ENCODE measurements around the gene COL15A1.
A peak's percentile ranks its signal among the peaks of the same experiment; 100 is the strongest.

COL15A1 gene

DNA sequence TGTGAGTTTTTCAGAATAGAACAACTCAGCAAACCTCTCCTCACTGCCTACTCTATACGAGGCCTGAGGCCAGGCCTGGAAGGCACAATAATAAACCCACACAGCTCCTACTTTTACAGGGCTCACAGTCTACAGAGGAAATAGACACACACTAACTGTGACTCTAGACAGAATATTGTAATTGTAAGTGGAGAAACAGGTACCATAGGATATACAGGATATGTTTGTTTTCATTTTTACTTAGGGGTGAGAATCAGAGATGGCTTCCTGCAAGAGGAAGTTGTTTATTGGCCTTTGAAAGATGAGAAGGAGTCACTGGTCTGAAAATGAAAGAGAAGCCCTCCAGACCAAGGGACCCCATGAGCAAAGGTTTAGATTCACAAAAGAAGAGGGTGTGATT lies 125.4 kb downstream of the COL15A1 start:
- DNase-seq (ENCODE audit: low read depth): peak; percentile 32
- H3K4me3 ChIP-seq (ENCODE audit: low read depth, low read length): no peak overlapping the region
- TF ChIP-seq, protein P1, sequence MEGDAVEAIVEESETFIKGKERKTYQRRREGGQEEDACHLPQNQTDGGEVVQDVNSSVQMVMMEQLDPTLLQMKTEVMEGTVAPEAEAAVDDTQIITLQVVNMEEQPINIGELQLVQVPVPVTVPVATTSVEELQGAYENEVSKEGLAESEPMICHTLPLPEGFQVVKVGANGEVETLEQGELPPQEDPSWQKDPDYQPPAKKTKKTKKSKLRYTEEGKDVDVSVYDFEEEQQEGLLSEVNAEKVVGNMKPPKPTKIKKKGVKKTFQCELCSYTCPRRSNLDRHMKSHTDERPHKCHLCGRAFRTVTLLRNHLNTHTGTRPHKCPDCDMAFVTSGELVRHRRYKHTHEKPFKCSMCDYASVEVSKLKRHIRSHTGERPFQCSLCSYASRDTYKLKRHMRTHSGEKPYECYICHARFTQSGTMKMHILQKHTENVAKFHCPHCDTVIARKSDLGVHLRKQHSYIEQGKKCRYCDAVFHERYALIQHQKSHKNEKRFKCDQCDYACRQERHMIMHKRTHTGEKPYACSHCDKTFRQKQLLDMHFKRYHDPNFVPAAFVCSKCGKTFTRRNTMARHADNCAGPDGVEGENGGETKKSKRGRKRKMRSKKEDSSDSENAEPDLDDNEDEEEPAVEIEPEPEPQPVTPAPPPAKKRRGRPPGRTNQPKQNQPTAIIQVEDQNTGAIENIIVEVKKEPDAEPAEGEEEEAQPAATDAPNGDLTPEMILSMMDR (IDR thresholded peaks at IDR 0.05; ENCODE audit: insufficient read depth, low read depth, low read length, missing control alignments): no peak

DNA sequence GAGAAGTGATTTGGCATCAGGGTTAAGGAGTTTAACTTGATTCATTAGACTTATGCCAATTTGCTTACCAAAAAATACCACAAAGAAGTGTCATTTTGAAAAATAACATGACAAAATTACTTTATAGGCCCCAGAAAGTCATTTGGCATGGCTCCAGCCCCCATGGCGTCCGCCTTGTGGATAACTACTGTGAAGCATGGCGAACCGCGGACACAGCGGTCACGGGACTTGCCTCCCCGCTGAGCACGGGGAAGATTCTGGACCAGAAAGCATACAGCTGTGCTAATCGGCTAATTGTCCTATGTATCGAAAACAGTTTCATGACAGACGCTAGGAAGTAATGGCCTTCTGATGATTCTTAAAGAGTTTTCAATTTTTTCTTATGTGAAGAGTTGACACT lies 125.8 kb downstream of the COL15A1 start:
- H3K4me3 ChIP-seq (ENCODE audit: low read depth, low read length): no peak overlapping the region
- DNase-seq (ENCODE audit: low read depth): no peak
- TF ChIP-seq, protein P1 (IDR thresholded peaks at IDR 0.05; ENCODE audit: insufficient read depth, low read depth, low read length, missing control alignments): no peak

DNA sequence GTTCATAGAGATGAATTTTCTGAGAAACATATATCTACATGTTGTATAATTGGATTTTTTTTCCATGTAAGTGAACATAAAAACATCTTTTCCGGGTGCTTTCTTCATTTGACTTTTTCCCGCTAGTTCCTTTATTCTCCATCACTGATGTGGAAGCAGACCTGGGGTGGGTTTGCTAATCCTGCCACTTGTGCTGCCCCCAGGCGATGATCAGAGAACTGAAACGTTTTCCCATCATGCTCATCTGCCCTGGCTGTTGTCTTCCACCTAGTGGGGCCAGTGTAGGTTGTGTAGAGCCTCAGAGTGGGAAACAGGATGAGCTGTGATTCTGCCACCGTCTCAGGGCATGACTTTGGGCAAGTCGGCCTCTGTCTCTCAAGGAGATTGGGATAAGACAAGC lies 127.0 kb downstream of the COL15A1 start:
- TF ChIP-seq, protein P1 (IDR thresholded peaks at IDR 0.05; ENCODE audit: insufficient read depth, low read depth, low read length, missing control alignments): no peak
- H3K4me3 ChIP-seq (ENCODE audit: low read depth, low read length): no peak overlapping the region
- DNase-seq (ENCODE audit: low read depth): no peak

DNA sequence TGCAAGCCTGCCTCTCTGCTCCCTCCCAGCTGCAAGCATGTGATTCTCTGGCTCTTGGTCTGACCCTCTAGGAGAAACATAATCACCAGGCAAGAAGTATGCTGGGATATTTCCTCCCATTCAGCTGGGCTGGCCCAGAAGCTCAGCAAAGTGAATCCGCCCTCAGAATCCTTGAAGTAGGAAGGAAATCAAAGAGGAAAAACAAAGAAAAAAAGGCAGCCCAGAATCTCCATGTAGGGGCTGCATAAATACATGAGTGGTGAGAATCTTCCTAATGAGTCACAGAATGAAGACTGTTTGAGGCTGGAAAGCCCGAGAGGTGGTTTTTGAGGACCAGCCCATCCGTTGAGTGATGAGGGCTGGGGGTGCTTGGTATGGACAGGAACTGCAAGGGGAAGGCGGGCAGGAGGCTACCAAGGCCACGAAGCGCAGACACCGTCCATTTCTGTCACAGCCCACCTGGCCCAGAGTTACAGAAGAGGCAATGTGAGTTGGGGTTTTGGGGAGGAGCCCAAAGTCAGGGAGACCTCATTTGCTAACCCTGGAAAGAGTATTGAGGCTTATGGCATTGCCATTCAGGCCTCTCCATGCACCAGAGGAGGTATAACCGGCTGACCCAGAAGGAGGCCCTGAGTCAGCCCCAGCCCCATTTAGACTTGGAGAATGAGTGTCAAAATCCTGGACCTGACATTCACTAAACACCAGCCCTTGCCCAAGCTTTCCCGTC lies 127.8 kb downstream of the COL15A1 start:
- no peak for DNase-seq (ENCODE audit: low read depth)
- TF ChIP-seq, protein P1 (IDR thresholded peaks at IDR 0.05; ENCODE audit: insufficient read depth, low read depth, low read length, missing control alignments): no peak
- H3K4me3 ChIP-seq (ENCODE audit: low read depth, low read length): no peak overlapping the region

DNA sequence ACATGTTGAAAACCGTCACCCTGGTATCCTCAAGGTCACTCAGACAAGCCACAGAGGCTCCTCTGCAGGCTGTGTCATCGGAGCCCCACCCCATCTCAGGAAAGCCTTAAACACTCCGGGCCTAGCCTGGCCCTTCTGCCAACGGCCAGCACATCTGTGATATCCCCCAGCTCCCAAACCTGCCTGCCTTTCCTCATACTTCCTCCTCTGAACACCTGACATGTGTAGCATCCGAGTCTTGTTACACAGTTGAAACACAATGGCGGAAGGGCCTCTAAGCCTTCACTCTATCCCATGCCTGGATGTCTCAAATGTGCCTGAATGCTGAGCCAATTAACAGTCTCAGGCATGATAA lies 128.3 kb downstream of the COL15A1 start:
- no peak for DNase-seq (ENCODE audit: low read depth)
- no peak overlapping the region for H3K4me3 ChIP-seq (ENCODE audit: low read depth, low read length)
- TF ChIP-seq, protein P1 (IDR thresholded peaks at IDR 0.05; ENCODE audit: insufficient read depth, low read depth, low read length, missing control alignments): no peak

DNA sequence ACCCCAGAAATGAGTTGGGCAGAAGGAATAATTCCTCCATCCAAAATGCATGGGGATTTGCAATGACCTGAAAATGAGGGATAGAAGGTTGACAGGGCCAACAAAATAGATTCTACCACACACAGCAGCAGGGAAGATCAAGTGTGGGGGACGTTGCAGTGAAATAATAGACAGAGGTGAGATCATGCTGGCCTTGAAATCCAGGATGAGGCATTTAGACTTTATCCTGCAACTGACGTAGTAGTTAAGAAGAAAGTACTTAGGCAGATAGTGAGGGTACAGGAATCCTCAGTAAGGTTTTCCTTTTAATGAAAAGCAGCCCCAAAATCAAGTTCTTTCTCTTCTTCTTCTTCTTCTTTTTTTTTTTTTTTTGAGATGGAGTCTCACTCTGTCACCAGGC lies 129.6 kb downstream of the COL15A1 start:
- H3K4me3 ChIP-seq (ENCODE audit: low read depth, low read length): no peak overlapping the region
- DNase-seq (ENCODE audit: low read depth): no peak
- TF ChIP-seq, protein P1 (IDR thresholded peaks at IDR 0.05; ENCODE audit: insufficient read depth, low read depth, low read length, missing control alignments): no peak
